Left ventricle myocardium inferior (tissue), 1 donor: ENCODE measurements around the gene SRA1. TPM values are rescaled to one million over a fixed set of nuclear protein-coding genes. Genes with fewer than 3 reads are reported as not detected.

Experiments used
- DNase-seq: peaks from one replicate; pipeline ENCODE4 v3.0.0-alpha.2; 2020
- H3K27ac ChIP-seq: fragments of 200-600 bp; replicated peaks from 2 replicates; pipeline ENCODE4 v1.8.0; 2021
- H3K27me3 ChIP-seq: fragments of 200-600 bp; 2 replicates; pipeline ENCODE4 v1.8.0; 2021; ENCODE audit warnings: low read depth
- H3K36me3 ChIP-seq: fragments of 200-600 bp; 2 replicates; pipeline ENCODE4 v1.8.0; 2021
- H3K4me1 ChIP-seq: fragments of 200-600 bp; 2 replicates; pipeline ENCODE4 v1.8.0; 2021
- H3K4me3 ChIP-seq: fragments of 200-600 bp; 2 replicates; pipeline ENCODE4 v1.8.0; 2021; ENCODE audit warnings: mild to moderate bottlenecking, moderate library complexity
- H3K9me3 ChIP-seq: fragments of 200-600 bp; replicated peaks from 2 replicates; pipeline ENCODE4 v1.8.0; 2021
- intact Hi-C: fragments of 100-400 bp; cut with micrococcal nuclease; formaldehyde crosslinking; loops from one replicate; pipeline ENCODE4 v1.11.0; 2022
- total RNA-seq: library from RNA; stranded (reverse); fragmentation: NEBNext Ultra II Directional; extraction: Animal tissue kit (Norgen Biotek cat#: 25700); gene quantifications from one replicate; pipeline ENCODE4 v1.2.1, GENCODE V29; 2021
- TF ChIP-seq, protein P1 (sequence below): fragments of 200-600 bp; IDR thresholded peaks from 2 replicates; pipeline ENCODE4 v1.8.0; 2021; ENCODE audit warnings: antibody characterized with exemption, mild to moderate bottlenecking, borderline replicate concordance
- donor health status: DM: no; HTN: yes; CAD: no; lungs with severe emphysema.

Gene SRA1
- total RNA-seq, 1 donor from 2014 or later = 28.6 TPM

DNA sequence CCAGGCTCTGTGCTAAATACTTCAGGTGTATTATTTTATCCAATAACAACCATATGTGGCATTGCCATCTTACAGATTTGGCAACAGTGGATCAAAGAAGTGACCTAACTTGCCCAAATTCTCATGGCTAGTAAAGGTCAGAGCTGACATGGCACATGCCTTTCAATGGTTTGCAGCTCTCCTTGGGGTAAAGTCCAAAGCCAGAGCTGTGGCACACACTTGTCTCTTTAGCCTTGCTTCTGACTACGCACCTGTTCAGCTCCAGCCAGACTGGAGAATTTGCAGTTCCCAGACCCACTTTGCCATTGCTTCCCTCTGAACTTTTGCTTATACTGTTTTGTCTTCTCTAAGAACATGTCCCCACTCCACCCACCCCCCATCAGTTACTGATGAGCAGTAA is 13.2 kb upstream of the SRA1 start:
- TF ChIP-seq, protein P1, sequence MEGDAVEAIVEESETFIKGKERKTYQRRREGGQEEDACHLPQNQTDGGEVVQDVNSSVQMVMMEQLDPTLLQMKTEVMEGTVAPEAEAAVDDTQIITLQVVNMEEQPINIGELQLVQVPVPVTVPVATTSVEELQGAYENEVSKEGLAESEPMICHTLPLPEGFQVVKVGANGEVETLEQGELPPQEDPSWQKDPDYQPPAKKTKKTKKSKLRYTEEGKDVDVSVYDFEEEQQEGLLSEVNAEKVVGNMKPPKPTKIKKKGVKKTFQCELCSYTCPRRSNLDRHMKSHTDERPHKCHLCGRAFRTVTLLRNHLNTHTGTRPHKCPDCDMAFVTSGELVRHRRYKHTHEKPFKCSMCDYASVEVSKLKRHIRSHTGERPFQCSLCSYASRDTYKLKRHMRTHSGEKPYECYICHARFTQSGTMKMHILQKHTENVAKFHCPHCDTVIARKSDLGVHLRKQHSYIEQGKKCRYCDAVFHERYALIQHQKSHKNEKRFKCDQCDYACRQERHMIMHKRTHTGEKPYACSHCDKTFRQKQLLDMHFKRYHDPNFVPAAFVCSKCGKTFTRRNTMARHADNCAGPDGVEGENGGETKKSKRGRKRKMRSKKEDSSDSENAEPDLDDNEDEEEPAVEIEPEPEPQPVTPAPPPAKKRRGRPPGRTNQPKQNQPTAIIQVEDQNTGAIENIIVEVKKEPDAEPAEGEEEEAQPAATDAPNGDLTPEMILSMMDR = no peak
- intact Hi-C loops = loop anchor here (10.0 kb wide), 1 partner anchor 54 kb away; no protein-coding TSS in a partner anchor

DNA sequence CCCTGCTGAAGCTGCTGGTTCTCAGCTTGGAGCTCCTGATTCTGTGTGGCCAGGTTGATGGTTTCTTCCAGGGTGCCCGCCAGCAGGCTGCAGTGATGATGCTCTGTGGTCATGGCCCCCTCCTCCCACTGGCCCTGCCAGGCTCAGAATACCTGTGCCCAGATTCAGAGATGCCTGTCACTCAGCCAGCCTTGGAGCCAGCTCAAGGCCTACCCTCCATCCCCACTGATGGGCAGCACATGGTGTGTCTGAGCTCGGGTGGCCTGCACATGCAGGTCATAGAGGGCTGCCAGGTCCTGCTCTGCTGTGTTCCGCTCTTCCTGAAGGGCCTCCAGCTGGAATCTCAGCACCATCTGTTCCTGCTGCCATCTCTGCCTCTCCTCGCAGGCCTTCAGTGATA is 12.8 kb upstream of the SRA1 start:
- H3K4me1 ChIP-seq = peaks cover 79% of the 10 kb centered on the region
- no peaks in the 10 kb centered on the region for H3K9me3 ChIP-seq
- intact Hi-C loops = loop anchor here (10.0 kb wide), 1 partner anchor 55 kb away; no protein-coding TSS in a partner anchor
- H3K27ac ChIP-seq = peak overlapping the region; percentile 86
- no peak for DNase-seq
- peaks cover 24% of the 10 kb centered on the region for H3K36me3 ChIP-seq
- no peaks in the 10 kb centered on the region for H3K27me3 ChIP-seq
- TF ChIP-seq, protein P1 = no peak
- H3K4me3 ChIP-seq = no peak overlapping the region

More for the DNA sequence above, 13.2 kb upstream of the SRA1 start:
- H3K9me3 ChIP-seq = no peaks in the 10 kb centered on the region
- peaks cover 75% of the 10 kb centered on the region for H3K4me1 ChIP-seq
- DNase-seq = no peak
- H3K27ac ChIP-seq = peak overlapping the region; percentile 86
- peaks cover 24% of the 10 kb centered on the region for H3K36me3 ChIP-seq
- no peak overlapping the region for H3K4me3 ChIP-seq
- no peaks in the 10 kb centered on the region for H3K27me3 ChIP-seq

DNA sequence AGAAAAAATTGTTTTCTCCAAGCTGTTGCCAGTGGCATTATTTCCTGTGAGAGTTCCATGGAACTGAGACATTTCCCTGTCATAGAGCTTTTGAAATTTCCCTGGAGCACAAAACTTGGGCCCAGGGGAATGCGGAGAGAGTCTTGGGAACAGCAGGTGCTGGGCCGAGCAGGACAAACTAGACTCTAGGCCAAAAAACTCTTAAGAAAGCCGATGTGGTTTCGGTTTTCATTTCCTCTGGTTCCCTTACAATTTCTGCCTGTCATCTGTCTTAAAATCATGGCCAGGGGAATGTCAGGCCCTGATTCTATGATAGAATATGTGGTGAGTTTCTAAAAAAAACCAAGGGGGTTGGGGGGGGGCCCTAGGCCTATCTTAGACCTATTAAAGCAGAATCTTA is 11.9 kb upstream of the SRA1 start:
- DNase-seq = no peak
- intact Hi-C loops = no loop called here
- Histone ChIP-seq H3K9me3 (no peaks in the 10 kb centered on the region), H3K27ac (peak overlapping the region; percentile 86), H3K4me3 (peak overlapping the region; percentile 14), H3K4me1 (peaks cover 84% of the 10 kb centered on the region), H3K36me3 (peaks cover 24% of the 10 kb centered on the region), H3K27me3 (no peaks in the 10 kb centered on the region)
- TF ChIP-seq, protein P1 = no peak

DNA sequence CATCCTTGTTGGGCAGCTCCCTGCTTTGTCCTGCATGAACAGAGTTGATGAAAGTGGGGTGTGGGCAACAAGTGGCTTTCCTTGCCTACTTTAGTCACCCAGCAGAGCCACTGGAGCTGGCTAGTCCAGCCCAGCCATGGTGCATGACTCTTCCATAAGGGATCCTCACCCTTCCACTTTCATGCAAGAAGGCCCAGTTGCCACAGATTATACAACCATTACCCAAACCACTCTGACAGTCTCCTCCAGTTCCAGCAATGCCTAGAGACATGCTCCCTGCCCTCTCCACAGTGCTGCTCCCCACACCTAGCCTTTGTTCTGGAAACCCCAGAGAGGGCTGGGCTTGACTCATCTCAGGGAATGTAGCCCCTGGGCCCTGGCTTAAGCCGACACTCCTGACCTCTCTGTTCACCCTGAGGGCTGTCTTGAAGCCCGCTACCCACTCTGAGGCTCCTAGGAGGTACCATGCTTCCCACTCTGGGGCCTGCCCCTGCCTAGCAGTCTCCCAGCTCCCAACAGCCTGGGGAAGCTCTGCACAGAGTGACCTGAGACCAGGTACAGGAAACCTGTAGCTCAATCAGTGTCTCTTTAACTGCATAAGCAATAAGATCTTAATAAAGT is 11.3 kb upstream of the SRA1 start:
- intact Hi-C loops = no loop called here
- Histone ChIP-seq H3K4me1 (peaks cover 84% of the 10 kb centered on the region), H3K9me3 (no peaks in the 10 kb centered on the region), H3K27me3 (no peaks in the 10 kb centered on the region), H3K27ac (peak overlapping the region; percentile 86), H3K4me3 (peak overlapping the region; percentile 14), H3K36me3 (peaks cover 24% of the 10 kb centered on the region)
- DNase-seq = no peak
- TF ChIP-seq, protein P1 = no peak

DNA sequence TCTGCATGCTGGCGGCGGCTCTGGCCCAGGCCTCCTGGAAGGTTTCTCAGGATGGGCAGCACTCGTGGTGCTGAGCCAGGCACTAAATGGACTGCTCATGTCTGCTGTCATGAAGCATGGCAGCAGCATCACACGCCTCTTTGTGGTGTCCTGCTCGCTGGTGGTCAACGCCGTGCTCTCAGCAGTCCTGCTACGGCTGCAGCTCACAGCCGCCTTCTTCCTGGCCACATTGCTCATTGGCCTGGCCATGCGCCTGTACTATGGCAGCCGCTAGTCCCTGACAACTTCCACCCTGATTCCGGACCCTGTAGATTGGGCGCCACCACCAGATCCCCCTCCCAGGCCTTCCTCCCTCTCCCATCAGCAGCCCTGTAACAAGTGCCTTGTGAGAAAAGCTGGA is 10.6 kb upstream of the SRA1 start:
- TF ChIP-seq, protein P1 = no peak
- peaks cover 24% of the 10 kb centered on the region for H3K36me3 ChIP-seq
- H3K4me1 ChIP-seq = peaks cover 91% of the 10 kb centered on the region
- intact Hi-C loops = no loop called here
- H3K9me3 ChIP-seq = no peaks in the 10 kb centered on the region
- no peaks in the 10 kb centered on the region for H3K27me3 ChIP-seq
- peak overlapping the region; percentile 86 for H3K27ac ChIP-seq
- DNase-seq = no peak
- H3K4me3 ChIP-seq = no peak overlapping the region
